Testis (tissue), 3 donors: ENCODE measurements around the gene PRSS35. TPM values are rescaled to one million over a fixed set of nuclear protein-coding genes. Genes with fewer than 3 reads are reported as not detected.
"Not testable (repeated sequence)": the region's sequence is repeated elsewhere in the genome, so short reads cannot be mapped to it uniquely, and the experiment has no call there.

Experiments
- DNase-seq: peaks from one replicate; pipeline ENCODE4 v3.0.0-alpha.2; 2019
- H3K27ac ChIP-seq, 2 donors: fragments of 200-600 bp; sonication (generic); one replicate each; pipeline ENCODE4 v1.5.1; 2019
- H3K27me3 ChIP-seq: fragments of 200-600 bp; sonication (generic); one replicate; pipeline ENCODE4 v1.5.1; 2019
- H3K36me3 ChIP-seq: fragments of 200-600 bp; sonication (generic); one replicate; pipeline ENCODE4 v1.5.1; 2017; ENCODE audit warnings: low read depth; ENCODE audit errors: missing control alignments
- H3K4me1 ChIP-seq: fragments of 200-600 bp; sonication (generic); one replicate; pipeline ENCODE4 v1.5.1; 2019
- H3K4me3 ChIP-seq, 2 donors: fragments of 200-600 bp; sonication (generic); one replicate each; pipeline ENCODE4 v1.5.1; 2017 to 2019
- H3K9me3 ChIP-seq: fragments of 200-600 bp; sonication (generic); one replicate; pipeline ENCODE4 v1.5.1; 2017
- POLR2A ChIP-seq: fragments of 450-650 bp; IDR thresholded peaks from one replicate; pipeline ENCODE4 v1.6.1; 2017; ENCODE audit warnings: antibody characterized with exemption, mild to moderate bottlenecking, moderate library complexity
- WGBS, 2 donors: methylation state at CpG; one replicate each; pipeline ENCODE4 v1.1.5; 2018; 5-methylcytosine and 5-hydroxymethylcytosine counted together
- intact Hi-C: fragments of 100-400 bp; cut with DNase I; formaldehyde crosslinking; loops from one replicate; pipeline ENCODE4 v1.15.1; 2023; ENCODE audit warnings: low total_unique reads
- polyA plus RNA-seq: library from polyadenylated mRNA; stranded (reverse); fragments of 350-450 nt; fragmentation: Illumina TruSeq; extraction: RNeasy Lipid Tissue Mini Kit (QIAGEN cat#74804); gene quantifications from one replicate; pipeline ENCODE4 v1.2.3, GENCODE V29; 2014; ENCODE audit warnings: low read depth, low replicate concordance; ENCODE audit not compliant: insufficient read depth
- total RNA-seq, 2 donors: library from RNA; depleted of rRNA; stranded (reverse); fragments of >200 nt; gene quantifications; one replicate each; pipeline ENCODE4 v1.2.3, GENCODE V29; 2016
- TF ChIP-seq, protein P1 (sequence below), 3 experiments: fragments of 450-650 bp in 2 of 3; fragments of 200-600 bp in 1 of 3; sonication (generic) in 1 of 3; IDR thresholded peaks; one replicate each; pipeline ENCODE4 v1.5.1; 2016 to 2019; ENCODE audit warnings: antibody characterized with exemption in 3 of 3, mild to moderate bottlenecking in 2 of 3, moderate library complexity in 1 of 3

PRSS35 gene
- total and polyA plus RNA-seq, 3 donors from 2014 or later: 2.3 to 6.9 (median 3.4) TPM

DNA sequence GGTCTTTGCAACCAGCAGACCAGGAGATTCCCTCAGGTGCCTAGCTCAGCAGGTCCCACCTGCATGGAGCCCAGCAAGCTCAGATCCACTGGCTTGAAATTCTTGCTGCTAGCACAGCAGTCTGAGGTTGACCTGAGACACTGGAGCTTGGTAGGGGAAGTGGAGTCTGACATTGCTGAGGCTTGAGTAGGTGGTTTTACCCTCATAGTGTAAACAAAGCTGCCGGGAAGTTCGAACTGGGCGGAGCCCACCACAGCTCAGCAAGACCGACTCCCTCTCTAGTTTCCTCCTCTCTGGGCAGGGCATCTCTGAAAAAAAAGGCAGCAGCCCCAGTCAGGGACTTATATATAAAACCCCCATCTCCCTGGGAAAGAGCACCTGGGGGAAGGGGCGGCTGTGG lies 34.3 kb downstream of the PRSS35 start:
- H3K36me3 ChIP-seq: no peaks in the 10 kb centered on the region
- H3K9me3 ChIP-seq: no peaks in the 10 kb centered on the region
- H3K4me1 ChIP-seq: no peaks in the 10 kb centered on the region
- no peak overlapping the region for H3K4me3 ChIP-seq
- no peaks in the 10 kb centered on the region for H3K27me3 ChIP-seq
- intact Hi-C loops: no loop called here
- TF ChIP-seq POLR2A: no peak
- TF ChIP-seq, protein P1, sequence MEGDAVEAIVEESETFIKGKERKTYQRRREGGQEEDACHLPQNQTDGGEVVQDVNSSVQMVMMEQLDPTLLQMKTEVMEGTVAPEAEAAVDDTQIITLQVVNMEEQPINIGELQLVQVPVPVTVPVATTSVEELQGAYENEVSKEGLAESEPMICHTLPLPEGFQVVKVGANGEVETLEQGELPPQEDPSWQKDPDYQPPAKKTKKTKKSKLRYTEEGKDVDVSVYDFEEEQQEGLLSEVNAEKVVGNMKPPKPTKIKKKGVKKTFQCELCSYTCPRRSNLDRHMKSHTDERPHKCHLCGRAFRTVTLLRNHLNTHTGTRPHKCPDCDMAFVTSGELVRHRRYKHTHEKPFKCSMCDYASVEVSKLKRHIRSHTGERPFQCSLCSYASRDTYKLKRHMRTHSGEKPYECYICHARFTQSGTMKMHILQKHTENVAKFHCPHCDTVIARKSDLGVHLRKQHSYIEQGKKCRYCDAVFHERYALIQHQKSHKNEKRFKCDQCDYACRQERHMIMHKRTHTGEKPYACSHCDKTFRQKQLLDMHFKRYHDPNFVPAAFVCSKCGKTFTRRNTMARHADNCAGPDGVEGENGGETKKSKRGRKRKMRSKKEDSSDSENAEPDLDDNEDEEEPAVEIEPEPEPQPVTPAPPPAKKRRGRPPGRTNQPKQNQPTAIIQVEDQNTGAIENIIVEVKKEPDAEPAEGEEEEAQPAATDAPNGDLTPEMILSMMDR (IDR thresholded peaks at IDR 0.05): no peak
- no peak overlapping the region for H3K27ac ChIP-seq
- DNase-seq: no peak
- 74 to 81% methylated on average over 5 of the region's 5 CpGs for WGBS, 2 donors

DNA sequence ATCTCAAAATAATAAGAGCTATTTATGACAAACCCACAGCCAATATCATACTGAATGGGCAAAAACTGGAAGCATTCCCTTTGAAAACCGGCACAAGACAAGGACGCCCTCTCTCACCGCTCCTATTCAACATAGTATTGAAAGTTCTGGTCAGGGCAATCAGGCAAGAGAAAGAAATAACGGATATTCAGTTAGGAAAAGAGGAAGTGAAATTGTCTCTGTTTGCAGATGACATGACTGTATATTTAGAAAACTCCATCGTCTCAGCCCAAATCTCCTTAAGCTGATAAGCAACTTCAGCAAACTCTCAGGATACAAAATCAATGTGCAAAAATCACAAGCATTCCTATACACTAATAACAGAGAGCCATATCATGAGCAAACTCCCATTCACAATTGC lies 38.1 kb downstream of the PRSS35 start:
- H3K27me3 ChIP-seq, H3K4me3 ChIP-seq, DNase-seq, H3K36me3 ChIP-seq, H3K4me1 ChIP-seq, H3K27ac ChIP-seq, H3K9me3 ChIP-seq, intact Hi-C loops: not testable (repeated sequence)
- 74 to 83% methylated on average over 5 of the region's 5 CpGs for WGBS, 2 donors

GRCh38 chr6:83551748-83552147 lies 39.4 kb downstream of the PRSS35 start:
- whole genome bisulfite sequencing, 2 donors: 91 to 92% methylated on average over 4 of the region's 4 CpGs
- H3K9me3 ChIP-seq, H3K36me3 ChIP-seq, H3K4me3 ChIP-seq, H3K4me1 ChIP-seq, H3K27me3 ChIP-seq, DNase-seq, H3K27ac ChIP-seq, intact Hi-C loops: not testable (repeated sequence)

GRCh38 chr6:83556871-83557270 lies 44.5 kb downstream of the PRSS35 start:
- TF ChIP-seq POLR2A: no peak
- TF ChIP-seq, protein P1 (IDR thresholded peaks at IDR 0.05): no peak
- intact Hi-C loops: no loop called here
- Histone ChIP-seq H3K36me3 (no peaks in the 10 kb centered on the region), H3K9me3 (no peaks in the 10 kb centered on the region), H3K4me1 (no peaks in the 10 kb centered on the region), H3K27ac (no peak overlapping the region), H3K27me3 (no peaks in the 10 kb centered on the region), H3K4me3 (no peak overlapping the region)
- no peak for DNase-seq

- no peak for DNase-seq
- TF ChIP-seq POLR2A: no peak
- TF ChIP-seq, protein P1 (IDR thresholded peaks at IDR 0.05): no peak
- 90 to 100% methylated on average over 1 of the region's 1 CpG for WGBS, 2 donors
- no peaks in the 10 kb centered on the region for H3K4me1 ChIP-seq
- no peaks in the 10 kb centered on the region for H3K36me3 ChIP-seq
- H3K27ac ChIP-seq: no peak overlapping the region
- intact Hi-C loops: no loop called here
- no peaks in the 10 kb centered on the region for H3K27me3 ChIP-seq
- no peaks in the 10 kb centered on the region for H3K9me3 ChIP-seq
- H3K4me3 ChIP-seq: no peak overlapping the region
These were observed 46.6 kb downstream of the PRSS35 start for GRCh38 chr6:83558975-83559374.

DNA sequence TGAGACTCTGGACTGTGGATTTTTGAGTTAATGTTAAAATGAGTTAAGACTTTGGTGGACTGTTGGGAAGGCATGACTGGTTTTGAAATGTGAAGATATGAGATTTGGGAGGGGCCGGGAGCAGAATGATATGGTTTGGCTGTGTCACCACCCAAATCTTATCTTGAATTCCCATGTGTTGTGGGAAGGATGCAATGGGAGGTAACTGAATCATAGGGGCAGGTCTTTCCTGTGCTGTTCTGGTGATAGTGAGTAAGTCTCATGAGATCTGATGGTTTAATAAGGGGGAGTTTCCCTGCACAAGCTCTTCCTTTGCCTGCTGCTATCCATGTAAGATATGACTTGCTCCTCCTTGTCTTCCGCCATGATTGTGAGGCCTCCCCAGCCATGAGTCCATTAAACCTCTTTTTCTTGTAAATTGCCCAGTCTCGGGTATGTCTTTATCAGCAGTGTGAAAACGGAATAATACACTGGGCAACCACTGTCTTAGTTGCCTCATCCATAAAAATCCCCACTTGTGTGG lies 59.4 kb downstream of the PRSS35 start:
- H3K36me3 ChIP-seq, intact Hi-C loops, H3K27ac ChIP-seq, H3K4me1 ChIP-seq, DNase-seq, H3K9me3 ChIP-seq, H3K27me3 ChIP-seq, H3K4me3 ChIP-seq: not testable (repeated sequence)
- WGBS, 2 donors: 94 to 97% methylated on average over 4 of the region's 4 CpGs
